Mesothelial cell of epicardium (in vitro differentiated cells): ENCODE data around the gene RHOB. TPM values are rescaled to one million over a fixed set of nuclear protein-coding genes. Genes with fewer than 3 reads are reported as not detected.

Experiments
- DNase-seq, 2 experiments: peaks; one replicate each; pipeline ENCODE4 v3.0.0; 2021; ENCODE audit warnings: low spot score in 2 of 2; ENCODE audit not compliant: unreplicated experiment in 2 of 2
- H3K27ac Mint-ChIP-seq: 2 replicates; pipeline ENCODE4 v1.8.0; 2021; ENCODE audit warnings: mixed read lengths
- H3K27me3 Mint-ChIP-seq: 2 replicates; pipeline ENCODE4 v1.8.0; 2021; ENCODE audit warnings: low read depth, mixed read lengths
- H3K36me3 Mint-ChIP-seq: 2 replicates; pipeline ENCODE4 v1.8.0; 2021; ENCODE audit warnings: mixed read lengths
- H3K4me1 Mint-ChIP-seq: 2 replicates; pipeline ENCODE4 v1.8.0; 2021; ENCODE audit warnings: mixed read lengths
- H3K4me3 Mint-ChIP-seq: 2 replicates; pipeline ENCODE4 v1.8.0; 2021; ENCODE audit warnings: mild to moderate bottlenecking, moderate library complexity, mixed read lengths
- H3K9me3 Mint-ChIP-seq: 2 replicates; pipeline ENCODE4 v1.8.0; 2021; ENCODE audit warnings: mixed read lengths
- CTCF ChIP-seq: fragments of 200-600 bp; sonication (generic); IDR thresholded peaks from one replicate; pipeline ENCODE4 v1.5.0; 2021; ENCODE audit warnings: antibody characterized with exemption; ENCODE audit not compliant: unreplicated experiment
- total RNA-seq: library from RNA; stranded (reverse); gene quantifications from 3 replicates; pipeline ENCODE4 v1.2.1, GENCODE V29; 2021

RHOB gene
- total RNA-seq, 1 donor from 2014 or later, result 85.9 TPM

GRCh38 chr2:20451000-20451290 is 4.1 kb downstream of the RHOB start:
- Mint-ChIP-seq H3K27ac (peak overlapping the region; percentile 93), H3K4me3 (no peak overlapping the region), H3K9me3 (no peaks in the 10 kb centered on the region), H3K36me3 (no peaks in the 10 kb centered on the region), H3K4me1 (peaks cover 32% of the 10 kb centered on the region), H3K27me3 (no peaks in the 10 kb centered on the region)
- TF ChIP-seq CTCF, result no peak
- no peak for DNase-seq

GRCh38 chr2:20451341-20451740 is 4.5 kb downstream of the RHOB start:
- no peaks in the 10 kb centered on the region for H3K27me3 Mint-ChIP-seq
- no peak overlapping the region for H3K4me3 Mint-ChIP-seq
- TF ChIP-seq CTCF, result no peak
- peaks cover 32% of the 10 kb centered on the region for H3K4me1 Mint-ChIP-seq
- H3K27ac Mint-ChIP-seq, result peak overlapping the region; percentile 93
- DNase-seq, result no peak
- H3K36me3 Mint-ChIP-seq, result no peaks in the 10 kb centered on the region
- H3K9me3 Mint-ChIP-seq, result no peaks in the 10 kb centered on the region

- Mint-ChIP-seq H3K36me3 (no peaks in the 10 kb centered on the region), H3K4me3 (no peak overlapping the region), H3K27ac (no peak overlapping the region), H3K9me3 (no peaks in the 10 kb centered on the region), H3K4me1 (peaks cover 32% of the 10 kb centered on the region), H3K27me3 (no peaks in the 10 kb centered on the region)
- TF ChIP-seq CTCF, result no peak
- no peak for DNase-seq
Measured at GRCh38 chr2:20451761-20452499, 5.1 kb downstream of the RHOB start.

GRCh38 chr2:20452551-20452950 is 5.7 kb downstream of the RHOB start:
- Mint-ChIP-seq H3K36me3 (no peaks in the 10 kb centered on the region), H3K27ac (no peak overlapping the region), H3K27me3 (no peaks in the 10 kb centered on the region), H3K9me3 (no peaks in the 10 kb centered on the region), H3K4me1 (peaks cover 32% of the 10 kb centered on the region), H3K4me3 (no peak overlapping the region)
- no peak for DNase-seq
- TF ChIP-seq CTCF, result no peak

- Mint-ChIP-seq H3K27ac (no peak overlapping the region), H3K4me3 (no peak overlapping the region), H3K36me3 (no peaks in the 10 kb centered on the region), H3K4me1 (peaks cover 32% of the 10 kb centered on the region), H3K9me3 (no peaks in the 10 kb centered on the region), H3K27me3 (no peaks in the 10 kb centered on the region)
- no peak for TF ChIP-seq CTCF
- DNase-seq, result no peak
Measured at GRCh38 chr2:20453087-20453486, 6.2 kb downstream of the RHOB start.
